ENCODE data around the gene AARS1.
"Not testable (repeated sequence)": the region's sequence is repeated elsewhere in the genome, so short reads cannot be mapped to it uniquely, and the experiment has no call there.

AARS1 gene

GRCh38 chr16:70218586-70218985 lies 70.7 kb downstream of the AARS1 start:
- H3K4me1 ChIP-seq (ENCODE audit: control insufficient read depth, insufficient read depth, low read length); DNase-seq (ENCODE audit: low read depth); H3K27me3 ChIP-seq (replicated peaks; ENCODE audit: control insufficient read depth, insufficient read depth, low read length); H3K4me3 ChIP-seq (ENCODE audit: low read length); H3K9ac ChIP-seq (ENCODE audit: low read length); H3K9me3 ChIP-seq (ENCODE audit: control insufficient read depth, low read length): not testable (repeated sequence)
- peaks cover 12% of the 10 kb centered on the region for H3K36me3 ChIP-seq (ENCODE audit: control insufficient read depth, insufficient read depth, low read length, severe bottlenecking)

GRCh38 chr16:70206382-70206781 lies 82.9 kb downstream of the AARS1 start:
- H3K36me3 ChIP-seq (ENCODE audit: control insufficient read depth, insufficient read depth, low read length, severe bottlenecking); H3K4me3 ChIP-seq (ENCODE audit: low read length); DNase-seq (ENCODE audit: low read depth); H3K9ac ChIP-seq (ENCODE audit: low read length); H3K4me1 ChIP-seq (ENCODE audit: control insufficient read depth, insufficient read depth, low read length); H3K27me3 ChIP-seq (replicated peaks; ENCODE audit: control insufficient read depth, insufficient read depth, low read length); H3K9me3 ChIP-seq (ENCODE audit: control insufficient read depth, low read length): not testable (repeated sequence)

DNA sequence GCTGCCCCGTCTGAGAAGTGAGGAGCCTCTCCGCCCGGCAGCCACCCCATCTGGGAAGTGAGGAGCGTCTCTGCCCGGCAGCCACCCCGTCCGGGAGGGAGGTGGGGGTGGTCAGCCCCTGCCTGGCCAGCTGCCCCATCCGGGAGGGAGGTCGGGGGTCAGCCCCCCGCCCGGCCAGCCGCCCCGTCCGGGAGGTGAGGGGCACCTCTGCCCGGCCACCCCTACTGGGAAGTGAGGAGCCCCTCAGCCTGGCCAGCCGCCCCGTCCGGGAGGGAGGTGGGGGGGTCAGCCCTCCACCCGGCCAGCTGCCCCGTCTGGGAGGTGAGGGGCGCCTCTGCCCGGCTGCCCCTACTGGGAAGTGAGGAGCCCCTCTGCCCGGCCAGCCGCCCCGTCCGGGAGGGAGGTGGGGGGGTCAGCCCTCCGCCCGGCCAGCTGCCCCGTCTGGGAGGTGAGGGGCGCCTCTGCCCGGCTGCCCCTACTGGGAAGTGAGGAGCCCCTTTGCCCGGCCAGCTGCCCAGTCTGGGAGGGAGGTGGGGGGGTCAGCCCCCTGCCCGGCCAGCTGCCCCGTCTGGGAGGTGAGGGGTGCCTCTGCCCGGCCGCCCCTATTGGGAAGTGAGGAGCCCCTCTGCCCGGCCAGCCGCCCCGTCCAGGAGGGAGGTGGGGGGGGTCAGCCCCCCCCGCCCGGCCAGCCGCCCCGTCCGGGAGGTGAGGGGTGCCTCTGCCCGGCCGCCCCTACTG lies 84.5 kb downstream of the AARS1 start:
- H3K9me3 ChIP-seq (ENCODE audit: control insufficient read depth, low read length); H3K36me3 ChIP-seq (ENCODE audit: control insufficient read depth, insufficient read depth, low read length, severe bottlenecking); H3K9ac ChIP-seq (ENCODE audit: low read length); DNase-seq (ENCODE audit: low read depth); H3K4me3 ChIP-seq (ENCODE audit: low read length); H3K27me3 ChIP-seq (replicated peaks; ENCODE audit: control insufficient read depth, insufficient read depth, low read length); H3K4me1 ChIP-seq (ENCODE audit: control insufficient read depth, insufficient read depth, low read length): not testable (repeated sequence)

DNA sequence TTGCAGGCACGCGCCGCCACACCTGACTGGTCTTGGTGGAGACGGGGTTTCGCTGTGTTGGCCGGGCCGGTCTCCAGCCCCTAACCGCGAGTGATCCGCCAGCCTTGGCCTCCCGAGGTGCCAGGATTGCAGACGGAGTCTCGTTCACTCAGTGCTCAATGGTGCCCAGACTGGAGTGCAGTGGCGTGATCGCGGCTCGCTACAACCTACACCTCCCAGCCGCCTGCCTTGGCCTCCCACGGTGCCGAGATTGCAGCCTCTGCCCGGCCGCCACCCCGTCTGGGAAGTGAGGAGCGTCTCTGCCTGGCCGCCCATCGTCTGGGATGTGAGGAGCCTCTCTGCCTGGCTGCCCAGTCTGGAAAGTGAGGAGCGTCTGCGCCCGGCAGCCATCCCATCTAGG lies 85.3 kb downstream of the AARS1 start:
- not testable (repeated sequence) for H3K36me3 ChIP-seq (ENCODE audit: control insufficient read depth, insufficient read depth, low read length, severe bottlenecking); H3K27me3 ChIP-seq (replicated peaks; ENCODE audit: control insufficient read depth, insufficient read depth, low read length); H3K9ac ChIP-seq (ENCODE audit: low read length); H3K9me3 ChIP-seq (ENCODE audit: control insufficient read depth, low read length); H3K4me3 ChIP-seq (ENCODE audit: low read length); H3K4me1 ChIP-seq (ENCODE audit: control insufficient read depth, insufficient read depth, low read length); DNase-seq (ENCODE audit: low read depth)

GRCh38 chr16:70203508-70203907 lies 85.8 kb downstream of the AARS1 start:
- not testable (repeated sequence) for H3K9ac ChIP-seq (ENCODE audit: low read length); H3K36me3 ChIP-seq (ENCODE audit: control insufficient read depth, insufficient read depth, low read length, severe bottlenecking); H3K9me3 ChIP-seq (ENCODE audit: control insufficient read depth, low read length); DNase-seq (ENCODE audit: low read depth); H3K27me3 ChIP-seq (replicated peaks; ENCODE audit: control insufficient read depth, insufficient read depth, low read length); H3K4me3 ChIP-seq (ENCODE audit: low read length); H3K4me1 ChIP-seq (ENCODE audit: control insufficient read depth, insufficient read depth, low read length)
